Activated CD4-positive, alpha-beta memory T cell treated with anti-CD3 and anti-CD28 coated beads, Interleukin-2, amount 10 ng/mL, durations not matched to agents 7 days and 5 days (primary cell): Measurements from ENCODE around the gene SPHK1. TPM values are rescaled to one million over a fixed set of nuclear protein-coding genes. Genes with fewer than 3 reads are reported as not detected.

ENCODE experiments used
- CTCF ChIA-PET: fragments of 350-600 bp; sonication (Branson Sonifier 250); formaldehyde crosslinking; loops from one replicate; lab custom pipeline; 2021; ENCODE audit warnings: antibody characterized with exemption, inconsistent platforms; lab: Charles Lee
- POLR2A ChIA-PET: fragments of 350-600 bp; sonication (Branson Sonifier 250); formaldehyde crosslinking; loops from one replicate; lab custom pipeline; 2021; ENCODE audit warnings: antibody characterized with exemption; lab: Charles Lee
- DNase-seq: peaks from one replicate; pipeline ENCODE4 v3.0.0-alpha.2; 2020
- H3K27ac Mint-ChIP-seq: one replicate; pipeline ENCODE4 v1.8.0; 2021; ENCODE audit warnings: mild to moderate bottlenecking, mixed read lengths
- H3K27me3 Mint-ChIP-seq: one replicate; pipeline ENCODE4 v1.8.0; 2021; ENCODE audit warnings: mixed read lengths
- H3K36me3 Mint-ChIP-seq: one replicate; pipeline ENCODE4 v1.8.0; 2021; ENCODE audit warnings: low read depth, mixed read lengths
- H3K4me1 Mint-ChIP-seq: one replicate; pipeline ENCODE4 v1.8.0; 2021; ENCODE audit warnings: mixed read lengths
- H3K4me3 Mint-ChIP-seq: one replicate; pipeline ENCODE4 v1.8.0; 2021; ENCODE audit warnings: mild to moderate bottlenecking, mixed read lengths
- H3K9me3 Mint-ChIP-seq: one replicate; pipeline ENCODE4 v1.8.0; 2021; ENCODE audit warnings: mixed read lengths
- total RNA-seq, 2 experiments: library from RNA; stranded (reverse); gene quantifications; one replicate each; pipeline ENCODE4 v1.2.3, GENCODE V29; 2021

Gene SPHK1
- total RNA-seq, 2 experiments from 2014 or later, result 2.8 to 3.4 TPM

GRCh38 chr17:76367642-76368041, 16.8 kb upstream of the SPHK1 start:
- DNase-seq, result no peak
- POLR2A ChIA-PET, result no interaction called here

GRCh38 chr17:76368545-76368944, 15.9 kb upstream of the SPHK1 start:
- POLR2A ChIA-PET, result no interaction called here
- Mint-ChIP-seq H3K9me3 (no peaks in the 10 kb centered on the region), H3K27me3 (no peaks in the 10 kb centered on the region), H3K4me1 (peaks cover 4% of the 10 kb centered on the region), H3K4me3 (no peak overlapping the region), H3K36me3 (no peaks in the 10 kb centered on the region), H3K27ac (no peak overlapping the region)
- no peak for DNase-seq
- CTCF ChIA-PET, result no interaction called here

More at GRCh38 chr17:76367642-76368041, 16.8 kb upstream of the SPHK1 start:
- Mint-ChIP-seq H3K4me3 (no peak overlapping the region), H3K4me1 (peaks cover 6% of the 10 kb centered on the region), H3K9me3 (no peaks in the 10 kb centered on the region), H3K36me3 (no peaks in the 10 kb centered on the region), H3K27me3 (no peaks in the 10 kb centered on the region), H3K27ac (no peak overlapping the region)
- CTCF ChIA-PET, result no interaction called here

- H3K27ac Mint-ChIP-seq, result no peak overlapping the region
- no peak for DNase-seq
- H3K9me3 Mint-ChIP-seq, result no peaks in the 10 kb centered on the region
- CTCF ChIA-PET, result interaction anchor here (1.7 kb wide), 1 partner anchor 28 kb away, joined by 11 read pairs; no protein-coding TSS in a partner anchor
- POLR2A ChIA-PET, result interaction anchor here (1.4 kb wide), 1 partner anchor 11 kb away, joined by 3 read pairs; no protein-coding TSS in a partner anchor
- no peak overlapping the region for H3K4me3 Mint-ChIP-seq
- H3K27me3 Mint-ChIP-seq, result no peaks in the 10 kb centered on the region
- H3K36me3 Mint-ChIP-seq, result no peaks in the 10 kb centered on the region
- H3K4me1 Mint-ChIP-seq, result peaks cover 4% of the 10 kb centered on the region
Observed at GRCh38 chr17:76369379-76369778, 15.0 kb upstream of the SPHK1 start.

- CTCF ChIA-PET, result interaction anchor here (1.2 to 1.7 kb wide), 2 partner anchors 15 to 28 kb away, joined by 6 to 11 read pairs; partner anchors contain the start of gene PRPSAP1
- Mint-ChIP-seq H3K27ac (no peak overlapping the region), H3K36me3 (no peaks in the 10 kb centered on the region), H3K9me3 (no peaks in the 10 kb centered on the region), H3K4me1 (peaks cover 4% of the 10 kb centered on the region), H3K27me3 (no peaks in the 10 kb centered on the region), H3K4me3 (no peak overlapping the region)
- no peak for DNase-seq
- POLR2A ChIA-PET, result interaction anchor here (1.4 kb wide), 1 partner anchor 11 kb away, joined by 3 read pairs; no protein-coding TSS in a partner anchor
Observed at GRCh38 chr17:76369804-76370203, 14.6 kb upstream of the SPHK1 start.

GRCh38 chr17:76370261-76370993, 14.0 kb upstream of the SPHK1 start:
- Mint-ChIP-seq H3K36me3 (no peaks in the 10 kb centered on the region), H3K27ac (no peak overlapping the region), H3K27me3 (peaks cover 1% of the 10 kb centered on the region), H3K9me3 (no peaks in the 10 kb centered on the region), H3K4me1 (peaks cover 4% of the 10 kb centered on the region), H3K4me3 (no peak overlapping the region)
- CTCF ChIA-PET, result interaction anchor here (1.2 to 1.7 kb wide), 2 partner anchors 16 to 27 kb away, joined by 6 to 11 read pairs; partner anchors contain the start of gene PRPSAP1
- POLR2A ChIA-PET, result interaction anchor here (0.5 to 1.4 kb wide), 3 partner anchors 10 to 390 kb away, joined by 3 to 7 read pairs (median 3); partner anchors contain the start of gene PRPSAP1
- no peak for DNase-seq

GRCh38 chr17:76371656-76372628, 12.5 kb upstream of the SPHK1 start:
- H3K4me3 Mint-ChIP-seq, result no peak overlapping the region

GRCh38 chr17:76376318-76377133, 7.9 kb upstream of the SPHK1 start:
- no peak overlapping the region for H3K27ac Mint-ChIP-seq
- no peak for DNase-seq
- CTCF ChIA-PET, result interaction anchor here (0.6 to 1.1 kb wide), 4 partner anchors 9 to 73 kb away, joined by 3 to 5 read pairs (median 4); no protein-coding TSS in a partner anchor
- peaks cover 4% of the 10 kb centered on the region for H3K4me1 Mint-ChIP-seq
- peaks cover 1% of the 10 kb centered on the region for H3K27me3 Mint-ChIP-seq
- POLR2A ChIA-PET, result interaction anchor here (1.0 to 1.3 kb wide), 2 partner anchors 8 to 23 kb away, joined by 3 to 5 read pairs; partner anchors contain the start of genes PRPSAP1 and SPHK1
- H3K9me3 Mint-ChIP-seq, result no peaks in the 10 kb centered on the region
- H3K36me3 Mint-ChIP-seq, result no peaks in the 10 kb centered on the region
- no peak overlapping the region for H3K4me3 Mint-ChIP-seq

More at GRCh38 chr17:76371656-76372628, 12.5 kb upstream of the SPHK1 start:
- Mint-ChIP-seq H3K36me3 (no peaks in the 10 kb centered on the region), H3K27me3 (peaks cover 1% of the 10 kb centered on the region), H3K27ac (no peak overlapping the region), H3K4me1 (peaks cover 4% of the 10 kb centered on the region), H3K9me3 (no peaks in the 10 kb centered on the region)
- ChIA-PET POLR2A (no interaction called here), CTCF (no interaction called here)
- no peak for DNase-seq

- H3K4me3 Mint-ChIP-seq, result no peak overlapping the region
- peaks cover 1% of the 10 kb centered on the region for H3K27me3 Mint-ChIP-seq
- POLR2A ChIA-PET, result no interaction called here
- H3K4me1 Mint-ChIP-seq, result peaks cover 4% of the 10 kb centered on the region
- CTCF ChIA-PET, result interaction anchor here (0.6 to 1.0 kb wide), 2 partner anchors 13 to 46 kb away, joined by 3 read pairs; no protein-coding TSS in a partner anchor
- H3K36me3 Mint-ChIP-seq, result no peaks in the 10 kb centered on the region
- no peaks in the 10 kb centered on the region for H3K9me3 Mint-ChIP-seq
- DNase-seq, result no peak
- H3K27ac Mint-ChIP-seq, result no peak overlapping the region
Observed at GRCh38 chr17:76378548-76379274, 5.7 kb upstream of the SPHK1 start.

GRCh38 chr17:76379275-76379641, 5.2 kb upstream of the SPHK1 start:
- H3K4me1 Mint-ChIP-seq, result peaks cover 6% of the 10 kb centered on the region
- ChIA-PET POLR2A (no interaction called here), CTCF (interaction anchor here (1.0 to 11.0 kb wide), 2 partner anchors 14 to 18 kb away, joined by 3 to 77 read pairs; no protein-coding TSS in a partner anchor)
- no peaks in the 10 kb centered on the region for H3K9me3 Mint-ChIP-seq
- no peaks in the 10 kb centered on the region for H3K36me3 Mint-ChIP-seq
- DNase-seq, result no peak
- H3K27me3 Mint-ChIP-seq, result peaks cover 1% of the 10 kb centered on the region
- H3K4me3 Mint-ChIP-seq, result no peak overlapping the region
- H3K27ac Mint-ChIP-seq, result no peak overlapping the region

GRCh38 chr17:76379646-76380376, 4.6 kb upstream of the SPHK1 start:
- H3K27ac Mint-ChIP-seq, result no peak overlapping the region
- H3K27me3 Mint-ChIP-seq, result peaks cover 1% of the 10 kb centered on the region
- ChIA-PET CTCF (interaction anchor here (1.0 to 11.0 kb wide), 2 partner anchors 15 to 18 kb away, joined by 3 to 77 read pairs; no protein-coding TSS in a partner anchor), POLR2A (interaction anchor here (1.0 kb wide), 1 partner anchor 10 kb away, joined by 3 read pairs; no protein-coding TSS in a partner anchor)
- no peaks in the 10 kb centered on the region for H3K36me3 Mint-ChIP-seq
- DNase-seq, result no peak
- no peaks in the 10 kb centered on the region for H3K9me3 Mint-ChIP-seq
- no peak overlapping the region for H3K4me3 Mint-ChIP-seq
- H3K4me1 Mint-ChIP-seq, result peaks cover 6% of the 10 kb centered on the region
